Esophagus muscularis mucosa (tissue), 4 donors: ENCODE results near the gene TAOK1. TPM values are rescaled to one million over a fixed set of nuclear protein-coding genes. Genes with fewer than 3 reads are reported as not detected.

ENCODE experiments used
- DNase-seq: peaks from one replicate; pipeline ENCODE4 v3.0.0-alpha.2; 2017; ENCODE audit errors: extremely low spot score
- H3K27ac ChIP-seq, 4 donors: fragments of 200-600 bp; sonication (generic); replicated peaks in 1 of 4; 1 replicate in 3 of 4; 2 replicates in 1 of 4; pipeline ENCODE4 v1.5.1; 2016 to 2019; ENCODE audit warnings: mild to moderate bottlenecking in 1 of 4
- H3K27me3 ChIP-seq, 4 donors: fragments of 200-600 bp; sonication (generic); one replicate each; pipeline versions ENCODE4 v1.5.1 to v1.6.0; 2016 to 2019
- H3K36me3 ChIP-seq, 4 donors: fragments of 200-600 bp; sonication (generic); one replicate each; pipeline ENCODE4 v1.5.1; 2016 to 2019
- H3K4me1 ChIP-seq, 4 donors: fragments of 200-600 bp; sonication (generic); one replicate each; pipeline ENCODE4 v1.5.1; 2016 to 2019
- H3K4me3 ChIP-seq, 4 donors: fragments of 200-600 bp; sonication (generic); 1 replicate in 2 of 4; 2 replicates in 2 of 4; pipeline ENCODE4 v1.5.1; 2016 to 2019; ENCODE audit warnings: mild to moderate bottlenecking in 4 of 4, moderate library complexity in 1 of 4
- H3K9me3 ChIP-seq, 4 donors: fragments of 200-600 bp; sonication (generic); 1 replicate in 3 of 4; 2 replicates in 1 of 4; pipeline ENCODE4 v1.5.1; 2016 to 2019
- CTCF ChIP-seq, 3 experiments: fragments of 200-600 bp in 2 of 3; fragments of 450-650 bp in 1 of 3; sonication (generic) in 2 of 3; IDR thresholded peaks; one replicate each; pipeline ENCODE4 v1.5.1; 2017 to 2019; ENCODE audit warnings: antibody characterized with exemption in 3 of 3, mild to moderate bottlenecking in 2 of 3, moderate library complexity in 1 of 3
- EP300 ChIP-seq: sonication (generic); formaldehyde crosslinking; IDR thresholded peaks from one replicate; pipeline ENCODE4 v1.6.1; 2017; ENCODE audit warnings: antibody characterized with exemption
- POLR2A ChIP-seq: fragments of 450-650 bp; IDR thresholded peaks from one replicate; pipeline ENCODE4 v1.6.1; 2017; ENCODE audit warnings: antibody characterized with exemption, moderate library complexity, mild to moderate bottlenecking, low read depth
- POLR2AphosphoS5 ChIP-seq, 2 donors: sonication (generic); formaldehyde crosslinking; IDR thresholded peaks; one replicate each; pipeline ENCODE4 v1.6.1; 2017; ENCODE audit warnings: antibody characterized with exemption in 2 of 2
- WGBS: methylation state at CpG from one replicate; pipeline ENCODE4 v1.1.5; 2018; 5-methylcytosine and 5-hydroxymethylcytosine counted together
- intact Hi-C: fragments of 100-400 bp; cut with DNase I; formaldehyde crosslinking; loops from one replicate; pipeline ENCODE4 v1.15.1; 2023
- total RNA-seq, 4 donors: library from RNA; depleted of rRNA; stranded (reverse); fragments of >200 nt; gene quantifications; one replicate each; pipeline versions ENCODE4 v1.1.0 to v1.2.1, GENCODE V29; 2016

TAOK1 gene
- total RNA-seq, 4 donors from 2014 or later, result 48.7 to 73.1 (median 58.9) TPM

GRCh38 chr17:29444589-29444988, 54.4 kb downstream of the TAOK1 start:
- intact Hi-C loops, result no loop called here
- no peak for DNase-seq
- Histone ChIP-seq H3K4me3 (no peak overlapping the region), H3K27me3 (no peaks in the 10 kb centered on the region), H3K36me3 (peaks cover 0 to 3% (median 0%) of the 10 kb centered on the region in 4 donors), H3K4me1 (peaks cover 7 to 68% (median 50%) of the 10 kb centered on the region in 4 donors), H3K9me3 (no peaks in the 10 kb centered on the region), H3K27ac (no peak overlapping the region)
- no peak for TF ChIP-seq EP300
- TF ChIP-seq POLR2A, result no peak
- no peak for TF ChIP-seq POLR2AphosphoS5 (IDR thresholded peaks at IDR 0.05)
- no peak for TF ChIP-seq CTCF (IDR thresholded peaks at IDR 0.05)

GRCh38 chr17:29445844-29446243, 55.7 kb downstream of the TAOK1 start:
- intact Hi-C loops, result no loop called here
- TF ChIP-seq POLR2A, result no peak
- no peak for TF ChIP-seq CTCF (IDR thresholded peaks at IDR 0.05)
- TF ChIP-seq POLR2AphosphoS5 (IDR thresholded peaks at IDR 0.05), result no peak
- no peak for TF ChIP-seq EP300
- Histone ChIP-seq H3K36me3 (peaks cover 0 to 3% (median 0%) of the 10 kb centered on the region in 4 donors), H3K27me3 (no peaks in the 10 kb centered on the region), H3K9me3 (no peaks in the 10 kb centered on the region), H3K4me3 (no peak overlapping the region), H3K4me1 (peaks cover 17 to 74% (median 61%) of the 10 kb centered on the region in 4 donors), H3K27ac (no peak overlapping the region)
- DNase-seq, result no peak

- no peaks in the 10 kb centered on the region for H3K9me3 ChIP-seq
- H3K27me3 ChIP-seq, result no peaks in the 10 kb centered on the region
- H3K4me3 ChIP-seq, result no peak overlapping the region
- TF ChIP-seq POLR2AphosphoS5 (IDR thresholded peaks at IDR 0.05) (no peak), EP300 (no peak), CTCF (IDR thresholded peaks at IDR 0.05) (no peak), POLR2A (no peak)
- no peak overlapping the region for H3K27ac ChIP-seq
- H3K4me1 ChIP-seq, result peaks cover 19 to 52% (median 42%) of the 10 kb centered on the region in 4 donors
- WGBS, result 94% methylated on average over 5 of the region's 5 CpGs
- intact Hi-C loops, result no loop called here
- DNase-seq, result no peak
- H3K36me3 ChIP-seq, result peaks cover 3 to 34% (median 22%) of the 10 kb centered on the region in 4 donors
Observed at GRCh38 chr17:29449865-29450671, 59.9 kb downstream of the TAOK1 start.

- no peak overlapping the region for H3K4me3 ChIP-seq
- intact Hi-C loops, result no loop called here
- 70% methylated on average over 2 of the region's 2 CpGs for WGBS
- no peak for DNase-seq
- peaks cover 16 to 42% (median 31%) of the 10 kb centered on the region in 4 donors for H3K4me1 ChIP-seq
- peaks cover 3 to 38% (median 22%) of the 10 kb centered on the region in 4 donors for H3K36me3 ChIP-seq
- no peaks in the 10 kb centered on the region for H3K27me3 ChIP-seq
- TF ChIP-seq EP300 (no peak), CTCF (IDR thresholded peaks at IDR 0.05) (no peak), POLR2A (no peak), POLR2AphosphoS5 (IDR thresholded peaks at IDR 0.05) (no peak)
- no peaks in the 10 kb centered on the region for H3K9me3 ChIP-seq
- no peak overlapping the region for H3K27ac ChIP-seq
Observed at GRCh38 chr17:29451121-29451742, 61.1 kb downstream of the TAOK1 start.
